Measurements from ENCODE around the gene FGF14.

FGF14 gene

DNA sequence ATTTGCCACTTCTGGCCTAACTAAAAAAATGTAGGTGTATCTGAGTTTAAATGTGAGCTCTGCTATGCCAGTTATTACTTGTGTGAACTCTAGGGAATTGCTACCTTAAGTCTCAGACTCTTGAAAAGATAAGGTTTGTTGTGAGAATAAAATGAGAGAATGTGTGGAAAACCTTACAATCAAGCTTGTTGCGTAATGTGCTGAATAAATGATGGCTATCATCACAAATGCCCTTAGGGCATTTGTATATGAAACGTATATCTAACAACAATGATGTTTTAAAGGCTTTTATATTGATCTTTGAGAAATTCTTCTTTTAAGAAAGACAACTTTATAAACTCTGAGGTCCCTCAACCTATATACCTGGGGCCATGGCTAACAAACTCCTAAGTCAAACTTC lies 564.6 kb downstream of the FGF14 start:
- DNase-seq, result no peak

DNA sequence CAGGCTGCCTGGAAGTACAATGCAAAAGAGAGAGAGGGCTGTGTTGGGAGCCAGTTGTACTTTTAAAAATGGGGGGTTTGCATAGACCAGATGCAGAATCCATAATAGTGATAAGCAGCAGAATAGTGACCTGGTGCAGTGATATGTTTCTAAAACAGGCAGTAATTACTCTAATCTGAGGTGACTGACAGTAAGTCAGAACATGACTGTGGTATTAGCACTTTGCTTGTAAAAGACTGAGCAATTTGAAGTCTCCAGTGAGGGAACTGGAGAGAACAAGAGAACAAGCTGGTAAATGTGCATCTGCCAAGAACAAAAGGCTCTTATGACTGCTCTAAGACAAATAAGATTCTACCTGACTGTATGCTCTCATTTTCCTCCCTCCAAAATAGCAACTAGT lies 565.9 kb downstream of the FGF14 start:
- DNase-seq, result no peak

DNA sequence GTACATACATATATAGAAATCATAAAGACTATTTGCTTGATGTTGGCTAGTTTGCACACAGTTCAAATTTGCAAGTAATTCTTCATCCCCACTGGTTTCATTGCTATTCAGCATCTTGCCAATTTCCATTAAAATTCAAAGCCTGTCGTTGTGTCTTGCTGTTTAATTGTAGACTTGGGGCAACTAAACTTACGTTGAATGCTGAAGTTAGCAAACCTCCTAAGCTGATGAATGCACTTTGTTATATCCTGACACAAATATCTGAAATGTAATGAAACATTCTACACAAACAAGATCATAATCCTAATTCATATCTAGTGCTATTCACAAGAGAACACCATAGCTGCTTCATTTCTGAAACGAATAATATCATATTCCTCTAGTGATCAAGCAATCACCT lies 568.2 kb downstream of the FGF14 start:
- no peak for DNase-seq

DNA sequence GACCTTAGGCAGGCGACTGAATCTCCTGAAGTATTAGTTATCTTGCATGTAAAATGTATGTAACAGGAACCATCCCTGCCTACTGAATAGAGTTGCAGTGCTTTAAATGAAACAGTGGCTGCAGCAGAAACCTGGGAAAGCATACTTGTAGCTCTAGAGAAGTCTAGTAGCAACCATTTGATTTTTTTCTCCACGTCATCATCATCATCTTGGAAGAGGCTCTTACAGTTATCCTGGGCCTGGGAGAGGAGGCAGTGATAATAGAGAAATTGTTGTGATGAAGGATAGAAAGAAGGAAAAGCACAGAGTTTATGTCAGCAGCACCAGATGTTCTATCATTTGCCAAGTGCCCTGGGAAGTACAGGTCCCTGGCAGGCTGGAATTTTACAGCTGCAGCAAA lies 571.8 kb downstream of the FGF14 start:
- DNase-seq, result no peak

DNA sequence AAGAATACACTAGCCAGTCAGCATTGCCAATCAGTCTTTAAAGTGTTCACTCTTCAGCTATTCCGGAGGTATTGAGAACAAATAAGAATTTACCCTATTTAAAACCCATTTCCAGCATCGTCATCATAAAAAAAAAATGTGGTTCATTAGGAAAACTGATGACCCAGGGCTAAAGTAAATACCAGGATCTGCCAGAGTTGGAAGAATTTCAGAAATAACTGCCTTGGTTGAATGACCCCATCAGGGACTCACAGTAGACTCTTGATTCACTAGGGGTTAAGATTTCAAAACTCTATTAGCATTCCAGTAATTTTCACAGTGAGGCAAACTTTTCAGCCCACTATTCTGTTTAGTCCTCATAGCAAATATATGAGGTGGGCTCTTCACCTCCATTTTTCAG lies 572.4 kb downstream of the FGF14 start:
- DNase-seq, result no peak

DNA sequence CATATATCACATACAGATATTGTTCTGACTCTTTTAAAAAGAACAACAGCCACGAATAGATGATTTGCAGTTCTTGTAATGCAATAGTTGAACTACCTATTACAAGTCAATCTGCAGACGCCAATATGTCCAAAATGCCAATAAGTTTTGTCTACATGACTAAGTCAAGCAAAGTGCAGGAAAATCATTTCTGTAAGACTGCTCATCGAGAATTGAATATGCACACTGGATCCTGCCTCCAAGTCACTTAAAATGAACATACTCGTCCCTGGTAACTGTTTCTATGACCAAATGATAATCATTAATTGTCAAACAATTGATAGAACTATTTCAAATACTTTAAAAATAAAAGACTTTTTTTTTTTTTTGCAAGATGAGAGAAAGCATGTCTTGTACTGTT lies 573.7 kb downstream of the FGF14 start:
- DNase-seq, result no peak

DNA sequence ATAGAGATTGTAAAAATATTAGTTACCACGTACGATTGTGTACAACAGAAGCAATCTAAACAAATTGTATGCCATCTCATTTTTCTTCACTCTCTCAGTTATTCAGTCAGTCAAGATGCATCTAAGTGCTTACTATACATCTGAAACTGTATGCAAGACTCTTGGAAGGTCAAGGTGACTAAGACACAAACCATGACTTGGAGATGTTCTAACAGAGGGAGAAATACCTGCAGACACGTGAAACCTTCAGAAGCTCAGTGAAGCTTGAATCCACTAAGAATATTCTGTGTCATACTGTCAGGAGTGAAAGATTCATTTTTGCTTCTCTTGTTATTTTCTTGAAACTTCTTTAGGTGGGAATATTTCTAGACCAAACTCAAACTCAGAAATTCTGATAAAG lies 584.0 kb downstream of the FGF14 start:
- no peak for DNase-seq

DNA sequence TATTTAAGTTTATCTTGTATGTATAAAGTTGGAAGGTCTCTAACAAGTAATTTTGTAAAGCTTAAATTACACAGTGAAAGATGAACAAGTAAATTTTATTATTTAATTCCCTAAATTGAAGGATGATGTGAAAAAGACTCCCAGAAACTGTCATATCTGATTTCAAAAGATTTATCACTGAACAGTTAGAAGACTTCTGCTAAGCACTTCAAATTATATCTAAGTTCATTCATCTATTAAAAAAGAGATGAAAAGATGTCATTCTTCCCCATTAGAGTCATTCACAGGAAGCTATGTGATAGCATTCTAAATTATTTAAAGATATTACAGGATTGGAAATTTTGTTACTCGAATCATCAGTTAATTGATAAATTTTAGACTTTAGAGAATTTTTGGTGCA lies 590.0 kb downstream of the FGF14 start:
- no peak for DNase-seq

DNA sequence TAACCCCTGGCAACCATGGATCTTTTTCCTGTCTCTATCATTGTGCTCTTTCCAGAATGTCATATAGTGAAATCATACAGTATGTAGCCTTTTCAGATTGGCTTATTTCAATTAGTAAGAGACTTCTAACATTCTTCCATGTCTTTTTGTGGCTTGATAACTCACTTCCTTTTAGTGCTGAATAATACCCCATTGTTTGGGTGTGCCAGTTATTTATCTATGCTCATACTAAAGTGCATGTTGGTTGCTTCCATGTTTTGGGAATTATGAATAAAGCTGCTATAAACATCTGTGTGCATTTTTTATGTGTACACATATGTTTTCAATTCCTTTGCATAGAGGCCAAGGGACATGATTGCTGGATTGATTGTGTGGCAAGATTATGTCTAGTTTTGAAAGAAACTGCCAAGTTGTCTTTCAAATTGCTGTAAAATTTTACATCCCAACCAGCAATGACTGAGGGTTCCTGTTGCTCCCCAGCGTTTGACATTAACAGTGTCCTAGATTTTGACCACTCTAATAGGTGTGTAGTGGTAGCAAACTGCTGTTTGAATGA lies 590.5 kb downstream of the FGF14 start:
- DNase-seq, result no peak

DNA sequence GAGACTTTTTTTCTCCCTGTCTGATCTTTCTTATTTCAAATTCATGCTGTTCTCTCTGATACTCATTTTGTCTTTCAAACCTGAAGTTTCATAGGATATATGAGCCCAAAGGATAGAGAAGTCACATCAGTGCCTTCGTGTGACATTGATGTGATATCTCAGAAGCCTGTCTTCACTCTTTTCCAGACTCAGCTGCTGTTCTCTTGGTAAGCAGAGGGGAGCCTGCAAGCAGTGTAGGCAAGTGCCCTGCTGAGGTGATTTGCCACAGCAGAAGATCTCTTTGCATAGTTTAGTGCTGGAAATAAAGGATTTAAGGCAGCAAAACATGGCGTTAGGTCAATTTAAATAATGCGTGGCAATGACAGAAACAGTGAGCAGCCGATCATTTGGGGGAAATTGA lies 602.7 kb downstream of the FGF14 start:
- no peak for DNase-seq

DNA sequence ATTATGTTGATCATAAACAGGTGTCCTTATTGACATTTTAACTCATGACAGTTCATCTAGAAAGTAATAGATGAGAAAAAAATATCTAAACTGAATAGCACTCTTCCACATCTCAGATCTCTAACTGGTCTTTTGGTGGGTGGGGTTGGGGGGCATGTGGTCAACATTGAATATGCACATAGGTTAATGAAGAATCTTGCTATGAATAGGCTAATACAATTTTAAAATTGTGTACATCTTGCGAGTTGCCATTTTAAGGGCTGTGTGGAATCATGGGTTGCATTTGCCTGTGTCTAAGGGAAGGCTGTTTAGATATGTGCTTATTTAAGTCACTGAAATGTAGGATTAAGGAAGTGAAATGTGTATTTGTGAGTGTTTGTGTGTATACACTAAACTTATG lies 603.4 kb downstream of the FGF14 start:
- no peak for DNase-seq

DNA sequence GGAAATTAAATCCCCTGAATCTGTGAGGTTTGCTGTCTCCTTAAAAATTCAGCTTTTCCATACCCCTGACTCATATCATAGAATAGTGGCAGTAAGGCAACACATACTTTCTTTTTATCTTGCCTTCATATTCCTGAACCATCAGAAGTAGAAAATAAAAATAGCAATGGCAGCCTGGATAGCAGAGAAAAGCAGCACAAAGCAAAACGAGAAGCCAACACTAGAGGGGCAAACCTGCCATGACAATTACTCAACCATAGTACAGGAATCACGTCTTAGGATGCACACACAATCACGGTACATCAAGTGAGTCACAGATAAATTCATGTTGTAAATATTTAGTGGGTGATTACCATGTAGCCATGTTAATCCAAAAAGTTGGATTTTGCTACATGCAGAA lies 606.4 kb downstream of the FGF14 start:
- no peak for DNase-seq

DNA sequence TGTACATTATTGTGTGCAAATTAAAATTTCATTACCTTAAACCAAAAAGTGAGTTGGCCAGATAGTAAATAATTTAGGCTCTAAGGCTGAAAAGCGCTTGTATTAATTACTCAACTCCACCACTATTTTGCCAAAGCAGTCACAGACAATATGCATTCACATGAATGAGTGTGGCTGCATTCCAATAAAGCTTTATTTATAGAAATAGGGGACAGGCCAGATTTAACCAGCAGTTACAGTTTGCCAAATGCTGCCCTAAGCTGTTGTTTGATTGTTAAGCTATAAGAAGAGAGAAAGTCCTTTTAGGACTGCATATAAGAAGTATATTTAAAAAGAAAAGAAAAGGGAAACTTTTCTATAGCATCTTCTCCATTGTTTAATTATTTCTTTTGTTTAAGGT lies 606.8 kb downstream of the FGF14 start:
- DNase-seq, result no peak

DNA sequence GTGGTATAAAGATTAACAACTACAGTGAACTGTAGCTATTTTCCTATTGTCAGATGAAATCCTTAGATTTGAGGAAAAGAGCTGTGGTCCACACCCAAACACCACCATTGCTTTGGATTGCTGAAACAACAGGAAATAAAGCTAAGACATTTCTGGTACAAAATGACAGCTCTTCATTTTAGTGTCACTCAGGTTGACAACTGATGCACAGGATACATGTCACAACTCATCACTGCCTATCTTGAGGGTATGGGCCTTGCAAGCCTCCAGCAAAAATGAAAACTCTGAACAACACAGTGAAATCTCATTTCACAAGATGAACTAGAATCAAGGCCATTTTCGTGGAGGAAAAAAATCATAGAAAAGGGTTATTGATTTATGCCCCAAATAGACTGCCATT lies 609.7 kb downstream of the FGF14 start:
- no peak for DNase-seq

DNA sequence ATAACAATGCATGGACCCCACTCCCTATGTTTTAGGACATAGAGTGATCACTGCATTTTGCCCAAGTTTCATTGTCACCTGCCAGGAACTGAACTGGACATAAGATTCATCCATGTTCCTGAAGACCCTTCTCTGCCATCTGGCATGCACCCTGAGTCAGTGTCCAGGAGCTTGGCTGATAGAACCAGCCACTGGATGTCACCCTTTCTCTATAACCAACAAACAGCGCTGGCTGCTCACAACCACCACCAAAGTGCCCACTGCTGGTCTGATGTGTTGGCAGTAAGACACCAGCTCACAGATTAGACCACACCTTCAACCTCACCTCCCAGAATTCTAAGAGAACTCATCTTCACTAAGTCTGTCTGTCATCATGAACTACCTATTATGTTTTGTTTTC lies 616.0 kb downstream of the FGF14 start:
- DNase-seq, result no peak

DNA sequence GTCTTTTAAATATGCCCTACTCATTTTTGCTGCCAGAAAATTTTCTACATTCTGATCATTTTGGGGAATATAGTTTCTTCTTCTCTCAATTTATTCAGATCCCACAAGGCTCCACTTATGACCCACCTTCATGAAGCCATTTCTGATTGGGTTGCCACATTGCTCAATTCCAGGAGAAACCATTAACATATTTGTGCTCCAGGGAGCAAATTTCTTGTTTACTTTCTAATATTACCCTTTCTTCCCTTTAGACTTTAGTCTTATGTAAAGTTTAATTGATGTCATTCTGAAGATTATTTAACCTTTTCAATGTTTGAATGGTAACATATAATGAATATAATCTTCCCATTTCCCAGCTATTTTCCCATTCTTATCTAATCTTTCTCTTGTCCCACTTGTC lies 617.5 kb downstream of the FGF14 start:
- DNase-seq, result no peak

DNA sequence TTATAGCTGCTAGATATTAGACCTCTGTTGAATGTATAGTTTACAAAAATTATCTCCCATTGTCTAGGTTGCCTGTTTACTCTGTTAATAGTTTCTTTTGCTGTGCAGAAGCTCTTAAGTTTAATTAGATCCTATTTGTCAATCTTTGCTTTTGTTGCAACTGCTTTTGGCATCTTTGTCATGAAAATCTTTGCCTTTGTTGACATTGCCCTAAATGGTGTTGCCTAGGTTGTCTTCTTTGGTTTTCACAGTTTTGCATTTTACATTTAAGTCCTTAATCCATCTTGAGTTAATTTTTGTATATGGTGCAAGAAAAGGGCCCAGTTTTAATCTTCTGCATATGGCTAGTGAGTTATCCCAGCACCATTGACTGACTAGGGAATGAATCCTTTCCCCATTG lies 618.3 kb downstream of the FGF14 start:
- DNase-seq, result no peak

DNA sequence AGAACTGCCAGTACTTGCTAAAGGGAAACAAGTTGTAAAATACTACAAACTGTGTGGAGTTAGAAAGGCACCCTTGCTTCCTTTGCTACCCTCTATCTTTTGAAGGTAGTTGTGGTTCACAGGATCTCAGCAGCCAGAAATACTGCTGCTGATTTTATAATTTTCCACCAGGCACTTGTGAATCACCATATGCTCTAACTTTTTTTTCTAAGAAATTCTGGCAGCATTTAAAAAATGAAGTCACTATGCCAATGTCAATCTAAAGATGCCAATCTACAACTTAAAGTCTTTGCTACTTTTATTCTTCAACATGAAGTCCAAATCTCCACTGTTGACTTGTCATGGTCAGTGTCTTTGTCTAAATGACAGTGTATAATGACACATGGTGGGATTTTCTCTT lies 621.6 kb downstream of the FGF14 start:
- DNase-seq, result no peak

DNA sequence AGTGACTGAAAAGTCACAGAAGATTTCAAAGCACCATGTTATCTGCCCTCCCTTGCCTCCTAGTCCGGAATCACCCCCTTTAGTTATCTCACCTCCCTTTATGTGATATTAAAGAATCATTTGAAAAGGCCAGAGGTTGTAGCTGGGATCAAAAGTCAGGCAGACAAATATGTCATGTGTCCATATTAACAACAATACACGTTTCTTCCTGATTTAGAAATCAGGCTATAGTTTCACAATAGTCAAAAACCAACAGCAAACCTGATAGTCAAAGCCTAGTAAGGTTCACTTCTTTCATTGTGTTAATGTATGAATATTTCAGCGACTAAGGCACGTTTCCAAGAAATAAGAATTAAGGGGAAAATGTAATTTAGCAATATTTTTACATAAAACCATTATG lies 622.7 kb downstream of the FGF14 start:
- DNase-seq, result no peak

DNA sequence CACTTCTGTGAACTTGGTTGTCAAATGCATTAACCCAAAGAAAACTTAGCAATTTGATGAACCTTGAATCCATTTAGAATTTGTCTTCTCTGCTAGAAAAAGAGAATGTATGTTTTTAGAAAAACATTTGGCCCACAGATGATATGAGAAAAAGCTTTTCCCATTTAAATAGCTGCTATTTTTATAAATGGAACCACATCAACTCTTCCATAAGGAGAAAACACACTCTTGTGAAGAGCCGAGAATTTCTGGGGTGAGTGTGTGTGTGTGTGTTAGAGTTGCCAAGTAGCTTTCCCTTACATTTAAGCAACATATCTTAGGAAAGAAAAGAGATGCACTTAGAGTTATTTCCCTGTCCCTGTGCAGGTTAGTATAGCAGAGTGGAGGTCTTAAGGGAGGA lies 626.6 kb downstream of the FGF14 start:
- DNase-seq, result no peak

DNA sequence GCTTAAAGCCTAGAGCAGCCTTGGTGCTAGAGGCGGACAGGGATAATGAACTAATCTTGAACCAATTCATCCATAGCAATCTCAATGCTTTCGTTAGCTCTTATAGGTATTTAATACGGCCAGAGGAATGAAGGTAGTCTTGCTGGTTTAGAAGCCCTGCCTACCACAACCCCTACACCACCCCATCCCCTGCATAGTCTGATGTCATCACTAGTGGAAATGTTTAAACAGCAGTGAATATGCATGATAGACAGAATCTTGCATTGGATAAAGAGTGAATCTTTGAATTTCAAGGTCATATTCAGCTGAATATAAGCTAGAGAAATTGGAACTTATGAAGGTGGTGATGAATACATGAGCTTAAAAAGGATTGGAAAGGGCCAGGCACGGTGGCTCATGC lies 627.5 kb downstream of the FGF14 start:
- DNase-seq, result no peak

DNA sequence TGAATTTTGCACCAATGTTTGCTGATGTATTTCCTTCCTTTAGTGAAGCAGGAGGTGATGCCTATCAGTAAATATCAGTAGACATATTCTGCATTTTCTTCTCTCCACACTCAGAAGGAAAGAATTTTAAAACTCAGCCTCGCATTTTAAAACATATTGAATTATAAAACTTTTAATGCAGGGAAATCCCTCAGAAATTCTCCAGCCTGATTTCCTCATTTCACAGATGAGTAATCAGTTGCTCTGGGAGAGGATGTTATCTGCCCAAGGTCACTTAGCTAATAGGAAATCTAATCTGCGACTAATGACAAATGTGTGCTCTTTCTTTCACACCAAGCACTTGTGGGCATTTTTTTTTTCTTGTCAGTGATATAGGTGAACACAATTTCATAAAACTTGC lies 628.8 kb downstream of the FGF14 start:
- DNase-seq, result no peak

DNA sequence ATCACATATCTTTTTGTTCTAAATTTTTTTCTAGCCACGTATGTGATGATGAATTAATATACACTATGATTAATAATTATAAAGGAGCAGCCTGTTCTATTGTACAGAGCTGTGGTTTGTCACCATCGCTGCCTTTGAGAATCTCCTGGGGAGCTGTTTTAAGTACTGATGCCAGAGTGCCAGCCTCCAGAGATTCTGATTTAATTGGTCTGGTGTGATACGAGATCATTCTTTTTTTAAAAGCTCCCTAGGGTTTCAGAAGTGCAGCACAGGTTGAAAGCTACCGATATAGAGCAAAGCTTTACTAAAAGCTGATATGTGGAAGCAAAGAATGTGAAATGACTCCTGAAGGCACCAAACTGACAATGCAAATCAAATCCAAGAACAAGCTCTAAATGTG lies 634.7 kb downstream of the FGF14 start:
- no peak for DNase-seq

DNA sequence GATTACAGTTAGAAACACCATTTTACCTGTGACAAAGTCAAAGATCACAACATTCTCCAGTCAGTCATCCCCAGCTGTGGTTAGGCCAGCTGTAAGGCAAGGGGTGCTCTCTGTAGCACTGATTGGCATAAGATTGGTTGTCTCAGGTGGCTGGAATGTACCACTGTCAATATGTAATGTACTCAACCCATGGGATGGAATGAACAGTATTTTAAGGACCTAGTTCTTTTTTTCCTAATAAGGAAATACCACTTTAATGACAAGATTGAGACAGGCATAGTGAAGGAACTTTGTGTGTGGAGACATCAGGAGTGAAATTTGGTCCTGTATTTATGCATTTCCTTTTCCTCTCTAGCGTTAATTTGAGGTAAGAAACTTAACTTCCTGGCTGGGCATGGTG lies 638.7 kb downstream of the FGF14 start:
- no peak for DNase-seq

DNA sequence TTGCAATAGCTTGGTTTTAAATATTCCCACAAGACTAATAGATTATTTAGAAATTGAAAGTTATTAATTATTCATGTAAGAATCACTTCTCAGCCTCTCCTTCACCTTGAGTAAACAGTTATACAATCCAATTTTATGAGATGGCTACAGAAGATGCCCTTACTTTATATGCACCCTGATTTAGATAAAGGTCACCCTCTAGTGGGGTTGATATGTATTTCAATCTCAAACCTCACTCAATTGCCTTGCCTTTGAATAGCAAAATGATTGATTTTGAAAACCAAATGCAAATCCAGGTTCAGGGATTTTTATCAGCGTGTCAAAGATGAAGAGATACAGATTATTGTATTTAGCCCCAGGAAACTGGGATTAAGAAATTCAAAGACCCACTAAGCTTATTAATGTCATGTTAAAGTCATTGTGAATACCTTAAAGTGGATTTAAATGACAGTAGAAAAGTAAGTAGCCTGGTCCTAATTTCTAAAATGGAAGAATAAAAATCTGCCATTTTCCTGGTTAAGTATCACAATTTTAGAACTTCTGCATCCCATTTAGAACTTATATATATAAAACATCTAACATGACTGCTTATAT lies 644.3 kb downstream of the FGF14 start:
- DNase-seq, result no peak

Measured in T1000 (cell line).